ENCODE results near the gene MYZAP.
A peak's percentile ranks its signal among the peaks of the same experiment; 100 is the strongest.
"Not testable (repeated sequence)": the region's sequence is repeated elsewhere in the genome, so short reads cannot be mapped to it uniquely, and the experiment has no call there.

MYZAP gene

DNA sequence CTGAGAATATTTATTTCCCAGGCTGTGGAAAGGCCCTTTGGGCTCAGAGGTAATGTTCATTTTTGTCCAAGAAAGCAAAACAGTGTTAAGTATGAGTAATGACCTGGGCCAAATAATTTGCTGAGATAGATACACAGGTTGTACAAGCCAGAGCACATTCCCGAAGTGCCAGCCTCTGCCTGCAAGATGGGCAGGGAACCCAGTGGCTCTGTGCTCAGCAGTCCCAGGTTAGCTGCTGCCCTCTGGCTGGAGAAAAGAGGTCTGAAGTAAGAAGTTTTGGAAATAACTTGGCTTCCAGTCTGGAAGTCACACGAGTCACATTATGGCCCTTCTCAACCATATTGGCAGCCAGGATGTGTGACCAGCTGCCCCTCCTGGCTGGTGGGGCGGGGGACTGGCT is 20.2 kb downstream of the MYZAP start:
- H3K4me1 ChIP-seq (ENCODE audit: control insufficient read depth, insufficient read depth, low read length) = peaks cover 66% of the 10 kb centered on the region
- H3K4me3 ChIP-seq (ENCODE audit: low read length) = no peak overlapping the region

DNA sequence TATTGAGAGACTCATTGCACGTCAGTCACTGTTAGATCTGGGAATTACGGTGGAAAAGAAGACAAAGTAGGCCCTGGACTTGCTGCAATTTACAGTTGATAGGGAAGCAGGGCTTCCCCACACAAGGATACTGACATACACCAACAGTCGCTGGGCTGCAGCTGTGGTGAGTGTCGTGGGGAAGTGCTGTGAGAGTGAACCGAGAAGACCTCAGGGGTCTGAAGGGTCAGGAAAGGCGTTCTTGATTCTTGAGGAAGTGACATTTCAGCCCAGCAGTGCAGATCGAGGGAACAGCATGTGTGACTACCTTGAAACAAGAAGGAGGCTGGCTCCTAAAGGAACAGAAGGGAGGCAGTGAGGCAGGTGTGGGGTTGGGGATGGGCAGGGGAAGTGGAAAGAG is 22.5 kb downstream of the MYZAP start:
- no peak overlapping the region for H3K4me3 ChIP-seq (ENCODE audit: low read length)
- H3K9me3 ChIP-seq (ENCODE audit: control insufficient read depth, low read length) = no peaks in the 10 kb centered on the region
- peak overlapping the region; percentile 7 for H3K9ac ChIP-seq (ENCODE audit: low read length)
- H3K36me3 ChIP-seq (ENCODE audit: control insufficient read depth, insufficient read depth, low read length) = no peaks in the 10 kb centered on the region
- H3K4me1 ChIP-seq (ENCODE audit: control insufficient read depth, insufficient read depth, low read length) = peaks cover 44% of the 10 kb centered on the region
- H3K27me3 ChIP-seq (ENCODE audit: control insufficient read depth, insufficient read depth, low read length) = no peaks in the 10 kb centered on the region

More for the DNA sequence above, 20.2 kb downstream of the MYZAP start:
- Histone ChIP-seq H3K36me3 (ENCODE audit: control insufficient read depth, insufficient read depth, low read length) (no peaks in the 10 kb centered on the region), H3K9ac (ENCODE audit: low read length) (peak overlapping the region; percentile 20), H3K9me3 (ENCODE audit: control insufficient read depth, low read length) (no peaks in the 10 kb centered on the region), H3K27me3 (ENCODE audit: control insufficient read depth, insufficient read depth, low read length) (no peaks in the 10 kb centered on the region)

DNA sequence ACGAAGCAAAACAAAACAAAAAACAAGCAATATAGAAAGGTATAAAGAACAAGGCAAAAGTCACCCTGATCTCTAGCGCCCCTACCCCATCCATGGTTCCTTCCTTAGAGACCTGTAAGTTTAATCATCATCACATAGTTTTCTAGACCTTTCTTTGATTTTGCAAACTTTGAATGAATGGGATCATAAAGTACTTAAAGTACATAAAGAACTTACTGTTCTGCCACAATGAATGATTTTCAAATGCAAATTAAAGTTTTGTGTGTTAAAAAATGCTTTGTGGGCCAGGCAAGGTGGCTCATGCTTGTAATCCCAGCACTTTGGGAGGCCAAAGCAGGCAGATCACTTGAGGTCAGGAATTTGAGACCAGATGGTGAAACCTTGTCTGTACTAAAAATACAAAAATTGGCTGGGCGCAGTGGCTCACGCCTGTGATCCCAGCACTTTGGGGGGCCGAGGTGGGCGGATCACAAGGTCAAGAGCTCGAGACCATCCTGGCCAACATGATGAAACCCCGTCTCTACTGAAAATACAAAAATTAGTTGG is 24.3 kb downstream of the MYZAP start:
- H3K4me1 ChIP-seq (ENCODE audit: control insufficient read depth, insufficient read depth, low read length) = peaks cover 38% of the 10 kb centered on the region
- H3K9ac ChIP-seq (ENCODE audit: low read length); H3K27me3 ChIP-seq (ENCODE audit: control insufficient read depth, insufficient read depth, low read length); H3K9me3 ChIP-seq (ENCODE audit: control insufficient read depth, low read length); H3K36me3 ChIP-seq (ENCODE audit: control insufficient read depth, insufficient read depth, low read length); H3K4me3 ChIP-seq (ENCODE audit: low read length): not testable (repeated sequence)

DNA sequence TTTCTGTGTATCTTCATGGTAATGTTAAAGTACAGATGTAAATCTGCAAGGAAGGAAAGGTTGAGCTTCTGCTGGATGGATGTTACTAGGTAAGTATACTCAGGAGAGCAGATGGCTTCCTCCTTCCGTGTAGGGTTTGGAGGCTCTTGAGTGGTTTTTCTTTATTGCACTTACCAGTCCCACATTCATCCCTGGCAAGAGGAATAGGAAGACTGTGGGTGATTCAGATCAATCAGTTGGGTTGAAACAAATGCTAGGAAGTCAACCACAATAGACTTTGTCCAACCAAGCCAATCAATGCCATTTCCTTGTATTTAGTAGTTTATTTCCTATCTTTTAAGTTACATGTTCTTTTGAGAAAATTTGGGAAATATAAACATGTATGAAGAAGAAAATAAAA is 26.6 kb downstream of the MYZAP start:
- Histone ChIP-seq H3K9me3 (ENCODE audit: control insufficient read depth, low read length) (no peaks in the 10 kb centered on the region), H3K4me1 (ENCODE audit: control insufficient read depth, insufficient read depth, low read length) (peaks cover 21% of the 10 kb centered on the region), H3K4me3 (ENCODE audit: low read length) (no peak overlapping the region), H3K27me3 (ENCODE audit: control insufficient read depth, insufficient read depth, low read length) (no peaks in the 10 kb centered on the region), H3K36me3 (ENCODE audit: control insufficient read depth, insufficient read depth, low read length) (no peaks in the 10 kb centered on the region), H3K9ac (ENCODE audit: low read length) (no peak overlapping the region)

DNA sequence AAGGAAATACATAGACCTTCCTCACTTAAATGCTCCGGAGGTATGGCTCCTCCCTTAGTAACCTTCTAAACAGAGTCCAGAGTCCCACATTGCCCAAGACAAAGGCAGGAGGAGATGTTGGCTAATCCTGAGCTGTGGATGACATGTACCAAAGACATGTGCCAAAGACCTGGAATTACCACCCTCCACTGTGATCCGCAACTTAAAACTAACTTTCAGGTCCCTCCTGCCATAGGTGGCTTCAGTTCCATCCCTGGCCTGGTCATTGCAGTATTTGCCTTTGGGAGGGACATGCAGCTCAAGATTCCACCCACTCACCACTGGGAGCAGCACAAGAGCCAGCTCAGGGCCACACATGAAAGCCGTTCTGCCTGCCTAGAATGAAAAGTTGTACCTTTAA is 28.0 kb downstream of the MYZAP start:
- Histone ChIP-seq H3K4me3 (ENCODE audit: low read length) (no peak overlapping the region), H3K9me3 (ENCODE audit: control insufficient read depth, low read length) (no peaks in the 10 kb centered on the region), H3K9ac (ENCODE audit: low read length) (no peak overlapping the region), H3K27me3 (ENCODE audit: control insufficient read depth, insufficient read depth, low read length) (no peaks in the 10 kb centered on the region), H3K36me3 (ENCODE audit: control insufficient read depth, insufficient read depth, low read length) (no peaks in the 10 kb centered on the region), H3K4me1 (ENCODE audit: control insufficient read depth, insufficient read depth, low read length) (peaks cover 21% of the 10 kb centered on the region)

DNA sequence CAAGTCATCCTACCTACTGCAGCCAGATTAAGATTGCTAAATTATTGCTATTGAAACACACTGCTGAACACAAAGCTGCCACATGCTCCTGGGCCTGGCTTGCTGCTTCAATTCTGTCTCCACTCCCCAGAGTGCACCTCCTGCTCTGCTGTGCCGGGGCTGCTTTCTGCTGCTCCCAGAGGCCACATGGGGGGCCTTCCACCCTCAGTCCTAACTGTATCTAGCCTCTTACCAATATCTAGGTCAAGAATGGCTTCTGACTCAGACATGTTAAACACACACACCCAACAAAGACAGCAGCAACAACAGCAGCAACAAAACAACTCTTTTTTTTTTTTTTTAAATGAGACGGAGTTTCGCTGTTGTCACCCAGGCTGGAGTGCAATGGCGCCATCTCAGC is 33.0 kb downstream of the MYZAP start:
- H3K4me1 ChIP-seq (ENCODE audit: control insufficient read depth, insufficient read depth, low read length) = peaks cover 11% of the 10 kb centered on the region

DNA sequence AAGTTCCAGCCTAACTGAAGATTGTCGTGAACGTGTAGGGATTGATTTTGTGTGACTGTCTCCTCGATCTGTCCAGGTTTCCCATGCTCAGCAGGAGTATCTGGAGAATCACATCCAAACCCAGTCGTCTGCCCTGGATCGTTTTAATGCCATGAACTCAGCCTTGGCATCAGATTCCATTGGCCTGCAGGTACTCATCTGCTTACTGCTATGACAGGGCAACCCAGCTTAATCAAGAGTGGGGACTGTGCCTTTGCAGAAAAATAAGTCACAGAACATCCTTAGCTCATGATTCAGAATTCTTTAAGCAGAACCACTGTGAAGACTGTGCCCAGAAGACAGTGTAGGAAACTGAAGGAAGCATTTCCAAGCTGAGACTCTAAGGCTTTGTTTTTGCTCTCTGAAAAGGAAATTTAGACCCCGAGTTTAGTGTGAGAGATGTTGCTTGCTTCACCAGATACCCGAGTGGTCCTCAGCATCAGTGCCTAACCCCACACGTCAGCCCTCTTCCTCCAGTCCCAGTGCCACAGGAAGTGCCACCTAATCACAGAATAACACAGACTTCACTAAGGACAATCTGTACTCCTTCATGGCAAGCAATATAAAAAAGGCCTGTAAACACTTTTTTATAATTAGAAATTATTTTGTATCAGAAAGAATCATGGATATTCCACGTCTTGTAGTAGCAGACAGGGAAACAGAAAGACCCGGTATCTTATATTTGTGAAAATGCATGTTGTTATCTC is 34.2 kb downstream of the MYZAP start:
- Histone ChIP-seq H3K4me3 (ENCODE audit: low read length) (no peak overlapping the region), H3K9ac (ENCODE audit: low read length) (no peak overlapping the region), H3K4me1 (ENCODE audit: control insufficient read depth, insufficient read depth, low read length) (peaks cover 3% of the 10 kb centered on the region), H3K27me3 (ENCODE audit: control insufficient read depth, insufficient read depth, low read length) (no peaks in the 10 kb centered on the region), H3K36me3 (ENCODE audit: control insufficient read depth, insufficient read depth, low read length) (peaks cover 3% of the 10 kb centered on the region), H3K9me3 (ENCODE audit: control insufficient read depth, low read length) (no peaks in the 10 kb centered on the region)

More for the DNA sequence above, 33.0 kb downstream of the MYZAP start:
- H3K9me3 ChIP-seq (ENCODE audit: control insufficient read depth, low read length) = no peaks in the 10 kb centered on the region
- no peak overlapping the region for H3K9ac ChIP-seq (ENCODE audit: low read length)
- peaks cover 3% of the 10 kb centered on the region for H3K36me3 ChIP-seq (ENCODE audit: control insufficient read depth, insufficient read depth, low read length)
- H3K4me3 ChIP-seq (ENCODE audit: low read length) = no peak overlapping the region
- no peaks in the 10 kb centered on the region for H3K27me3 ChIP-seq (ENCODE audit: control insufficient read depth, insufficient read depth, low read length)

DNA sequence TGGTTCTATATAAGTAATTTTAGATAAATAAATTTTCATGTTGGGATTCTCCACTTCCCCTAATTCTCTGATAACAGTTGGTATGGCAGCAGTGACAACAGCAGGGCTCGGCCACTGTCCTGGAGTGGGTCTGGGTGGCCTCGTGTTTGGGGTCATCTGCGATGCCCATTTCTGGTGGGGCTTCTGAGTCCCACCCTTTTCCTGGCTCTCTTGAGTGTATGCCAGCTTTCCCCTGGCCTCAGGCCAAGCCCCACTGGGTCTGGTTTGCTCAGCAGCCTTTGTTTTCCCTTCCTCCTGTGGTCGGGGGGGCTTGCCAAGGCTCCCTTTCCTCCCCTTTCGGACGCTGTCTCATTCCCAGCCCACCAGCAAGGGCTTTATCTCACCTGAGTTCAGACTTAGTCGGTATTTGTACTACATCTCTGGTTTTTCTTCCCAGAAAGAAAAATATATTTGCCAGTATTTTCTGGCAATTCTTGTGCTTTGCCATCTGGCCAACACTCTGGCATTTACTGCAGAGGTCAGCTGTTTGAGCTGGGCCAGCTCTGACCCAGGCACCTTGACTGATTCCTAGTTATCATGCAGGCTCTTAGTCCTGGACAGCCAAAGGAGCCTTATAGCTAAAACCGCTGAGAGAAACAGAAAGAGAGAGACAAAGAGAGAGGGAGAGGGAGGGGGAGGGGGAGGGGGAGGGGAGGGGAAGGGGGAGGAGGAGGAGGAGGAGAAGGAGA is 35.2 kb downstream of the MYZAP start:
- H3K36me3 ChIP-seq (ENCODE audit: control insufficient read depth, insufficient read depth, low read length) = peaks cover 3% of the 10 kb centered on the region
- no peak overlapping the region for H3K4me3 ChIP-seq (ENCODE audit: low read length)
- no peak overlapping the region for H3K9ac ChIP-seq (ENCODE audit: low read length)
- H3K9me3 ChIP-seq (ENCODE audit: control insufficient read depth, low read length) = no peaks in the 10 kb centered on the region
- no peaks in the 10 kb centered on the region for H3K27me3 ChIP-seq (ENCODE audit: control insufficient read depth, insufficient read depth, low read length)
- peaks cover 3% of the 10 kb centered on the region for H3K4me1 ChIP-seq (ENCODE audit: control insufficient read depth, insufficient read depth, low read length)

DNA sequence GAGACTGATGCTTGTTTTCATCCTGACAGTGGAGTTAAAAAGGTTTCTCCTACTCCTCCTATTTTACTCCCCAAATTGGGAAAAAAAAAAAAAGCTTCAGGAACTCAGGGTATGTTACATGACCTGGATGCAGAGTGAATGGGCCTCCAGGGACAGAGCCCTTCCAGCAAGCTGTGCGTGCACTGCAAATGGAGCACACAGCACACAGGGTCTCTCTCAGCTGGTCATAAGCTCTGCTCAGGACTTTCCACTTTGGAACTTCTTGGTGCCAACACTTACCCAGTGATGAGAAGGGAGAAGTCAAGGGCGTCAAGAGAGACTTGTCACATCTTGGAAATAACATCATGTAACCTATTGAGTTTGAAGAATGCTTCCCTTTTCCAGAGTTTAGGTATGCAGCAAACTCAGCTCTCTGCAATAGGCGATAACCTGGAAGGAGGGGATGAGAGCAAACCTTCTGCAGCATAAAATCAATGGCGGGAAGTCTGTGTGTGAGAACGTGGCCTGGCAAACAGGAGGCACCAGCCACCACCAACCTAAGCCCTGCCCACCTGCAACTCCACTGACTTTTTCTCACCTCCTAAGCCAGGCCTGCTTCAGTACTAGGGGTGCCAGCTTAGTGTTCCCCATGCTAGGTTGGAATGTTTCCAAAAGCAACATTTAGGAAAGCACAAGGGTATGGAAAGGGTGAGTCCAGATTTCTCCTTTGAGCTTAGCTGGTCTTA is 39.8 kb downstream of the MYZAP start:
- Histone ChIP-seq H3K9ac (ENCODE audit: low read length) (no peak overlapping the region), H3K9me3 (ENCODE audit: control insufficient read depth, low read length) (no peaks in the 10 kb centered on the region), H3K36me3 (ENCODE audit: control insufficient read depth, insufficient read depth, low read length) (no peaks in the 10 kb centered on the region), H3K4me1 (ENCODE audit: control insufficient read depth, insufficient read depth, low read length) (no peaks in the 10 kb centered on the region), H3K27me3 (ENCODE audit: control insufficient read depth, insufficient read depth, low read length) (no peaks in the 10 kb centered on the region), H3K4me3 (ENCODE audit: low read length) (no peak overlapping the region)

DNA sequence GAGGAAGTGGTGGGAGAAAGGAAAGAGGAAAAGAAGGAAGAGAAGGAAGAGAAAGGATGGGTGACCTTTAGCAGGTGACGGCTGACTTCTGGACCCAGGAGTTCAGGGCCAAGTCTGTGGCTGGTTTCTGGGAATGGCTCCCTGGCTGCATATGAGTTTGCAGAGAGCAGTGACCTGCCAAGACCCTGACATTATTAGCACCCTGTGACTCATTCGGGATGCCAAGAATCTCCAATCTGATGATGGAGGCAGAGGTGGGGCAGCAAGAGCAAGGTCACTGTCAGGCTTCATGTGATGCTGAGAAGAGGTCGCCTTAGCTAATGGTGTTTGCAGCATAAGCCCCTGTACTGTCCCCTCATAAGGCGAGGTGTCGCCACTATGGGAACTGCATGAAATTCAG is 42.6 kb downstream of the MYZAP start:
- H3K9me3 ChIP-seq (ENCODE audit: control insufficient read depth, low read length) = no peaks in the 10 kb centered on the region
- H3K27me3 ChIP-seq (ENCODE audit: control insufficient read depth, insufficient read depth, low read length) = no peaks in the 10 kb centered on the region
- H3K9ac ChIP-seq (ENCODE audit: low read length) = no peak overlapping the region
- no peak overlapping the region for H3K4me3 ChIP-seq (ENCODE audit: low read length)
- H3K4me1 ChIP-seq (ENCODE audit: control insufficient read depth, insufficient read depth, low read length) = no peaks in the 10 kb centered on the region
- H3K36me3 ChIP-seq (ENCODE audit: control insufficient read depth, insufficient read depth, low read length) = no peaks in the 10 kb centered on the region

DNA sequence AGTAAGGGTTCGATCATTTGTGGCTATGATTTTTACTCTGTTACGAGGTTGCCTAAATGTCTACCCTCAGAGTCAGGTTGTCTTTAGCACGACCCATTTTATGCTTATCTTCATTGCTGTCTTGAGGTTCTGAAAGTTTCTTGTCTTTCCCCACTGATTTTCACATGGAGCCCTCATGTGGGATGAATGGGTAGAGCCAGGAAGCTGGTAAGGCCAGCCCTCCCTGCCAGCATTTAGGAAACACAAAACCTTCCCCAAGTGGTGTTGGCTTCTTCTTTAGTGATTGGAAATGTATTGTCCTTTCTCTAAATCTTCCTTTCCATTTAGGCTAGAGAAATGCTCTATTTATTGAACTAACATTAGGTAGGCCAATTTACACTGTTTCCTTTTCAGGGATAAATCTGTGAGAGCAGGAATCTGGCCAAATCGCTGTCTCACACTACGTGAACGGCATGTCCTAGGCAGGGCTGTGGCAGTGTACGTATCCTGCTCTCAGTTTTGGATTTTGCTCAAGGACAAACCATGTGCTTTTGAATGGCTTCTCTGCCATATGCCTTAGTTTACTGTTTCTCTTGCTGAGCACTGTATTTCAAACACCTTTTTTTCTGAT is 43.7 kb downstream of the MYZAP start:
- Histone ChIP-seq H3K4me1 (ENCODE audit: control insufficient read depth, insufficient read depth, low read length) (no peaks in the 10 kb centered on the region), H3K4me3 (ENCODE audit: low read length) (no peak overlapping the region), H3K27me3 (ENCODE audit: control insufficient read depth, insufficient read depth, low read length) (no peaks in the 10 kb centered on the region), H3K9ac (ENCODE audit: low read length) (no peak overlapping the region), H3K36me3 (ENCODE audit: control insufficient read depth, insufficient read depth, low read length) (no peaks in the 10 kb centered on the region), H3K9me3 (ENCODE audit: control insufficient read depth, low read length) (no peaks in the 10 kb centered on the region)

All from mucosa of stomach (tissue), 1 donor.